PC-3 (cell line): Measurements from ENCODE around the gene COL25A1. TPM values are rescaled to one million over a fixed set of nuclear protein-coding genes. Genes with fewer than 3 reads are reported as not detected.

Experiments used
- ATAC-seq: fragments of 200-7000 bp; cut with Tn5 transposase; 2 replicates; pipeline ENCODE4 v1.9.1; 2020; ENCODE audit warnings: mild to moderate bottlenecking, moderate library complexity
- BruUV-seq: library from RNA; stranded (reverse); fragments of 400-500 nt; replicated peaks from 2 replicates; lab custom pipeline; 2021; lab: Mats Ljungman, UMichigan
- CTCF ChIA-PET: fragments of 300-600 bp; sonication (Branson Sonifier 250); formaldehyde crosslinking; loops from one replicate; lab custom pipeline; 2022; ENCODE audit warnings: antibody characterized with exemption; lab: Charles Lee
- POLR2A ChIA-PET: fragments of 300-600 bp; sonication (Branson Sonifier 250); formaldehyde crosslinking; loops from one replicate; lab custom pipeline; 2022; ENCODE audit warnings: antibody characterized with exemption; ENCODE audit not compliant: unreplicated experiment; lab: Charles Lee
- DNase-seq: peaks from one replicate; pipeline ENCODE4 v3.0.0-alpha.2; 2015
- H2AFZ ChIP-seq: fragments of 300-600 bp; sonication (generic); 2 replicates; pipeline ENCODE4 v1.6.0; 2016; ENCODE audit warnings: antibody characterized with exemption, low read length
- H3F3A ChIP-seq: fragments of 300-600 bp; sonication (generic); one replicate; pipeline ENCODE4 v1.6.0; 2017; ENCODE audit warnings: antibody characterized with exemption, low read length, control low read depth, mild to moderate bottlenecking; ENCODE audit not compliant: unreplicated experiment
- H3K27ac ChIP-seq: fragments of 300-600 bp; sonication (generic); 2 replicates; pipeline ENCODE4 v1.5.1; 2016; ENCODE audit warnings: mild to moderate bottlenecking, low read length
- H3K27me3 ChIP-seq: fragments of 300-600 bp; sonication (generic); 2 replicates; pipeline ENCODE4 v1.6.1; 2016; ENCODE audit warnings: low read length, mixed read lengths
- H3K36me3 ChIP-seq: fragments of 300-600 bp; sonication (generic); 2 replicates; pipeline ENCODE4 v1.6.1; 2016; ENCODE audit warnings: low read depth, mixed run types, low read length, mixed read lengths
- H3K4me1 ChIP-seq: fragments of 300-600 bp; sonication (generic); 2 replicates; pipeline ENCODE4 v1.5.1; 2016; ENCODE audit warnings: low read length; ENCODE audit not compliant: insufficient read depth
- H3K4me2 ChIP-seq: fragments of 300-600 bp; sonication (generic); 2 replicates; pipeline ENCODE4 v1.6.0; 2016; ENCODE audit warnings: low read length
- H3K4me3 ChIP-seq: fragments of 300-600 bp; sonication (generic); 2 replicates; pipeline ENCODE4 v1.5.1; 2016; ENCODE audit warnings: mild to moderate bottlenecking, low read length, mixed read lengths
- H3K79me2 ChIP-seq: fragments of 300-600 bp; sonication (generic); 2 replicates; pipeline ENCODE4 v1.6.1; 2017; ENCODE audit warnings: low read length, mixed read lengths
- H3K9ac ChIP-seq: fragments of 300-600 bp; sonication (generic); 2 replicates; pipeline ENCODE4 v1.6.0; 2016; ENCODE audit warnings: mild to moderate bottlenecking, low read length
- H3K9me2 ChIP-seq: fragments of 300-600 bp; sonication (generic); replicated peaks from 2 replicates; pipeline ENCODE4 v1.6.1; 2016; ENCODE audit warnings: mixed run types, low read length, mixed read lengths
- H3K9me3 ChIP-seq: fragments of 300-600 bp; sonication (generic); 2 replicates; pipeline ENCODE4 v1.6.1; 2016; ENCODE audit warnings: low read length, mixed read lengths
- H4K20me1 ChIP-seq: fragments of 300-600 bp; sonication (generic); 2 replicates; pipeline ENCODE4 v1.6.1; 2016; ENCODE audit warnings: low read length, mixed read lengths
- EZH2 ChIP-seq: fragments of 300-600 bp; sonication (generic); IDR thresholded peaks from one replicate; pipeline ENCODE4 v1.6.1; 2017; ENCODE audit warnings: antibody characterized with exemption, mild to moderate bottlenecking, low read length; ENCODE audit not compliant: unreplicated experiment
- EZH2phosphoT487 ChIP-seq: fragments of 300-600 bp; sonication (generic); IDR thresholded peaks from 2 replicates; pipeline ENCODE4 v1.6.1; 2018; ENCODE audit warnings: mild to moderate bottlenecking, antibody characterized with exemption, low read length, borderline replicate concordance
- intact Hi-C: fragments of 100-400 bp; cut with micrococcal nuclease; formaldehyde crosslinking; loops from 2 replicates; pipeline ENCODE4 v1.9.0; 2023
- total RNA-seq: library from RNA; depleted of rRNA; stranded (reverse); fragments of >200 nt; gene quantifications from 2 replicates; pipeline ENCODE4 v1.2.3, GENCODE V29; 2014
- TF ChIP-seq, protein P1 (sequence below): fragments of 300-600 bp; sonication (generic); conservative IDR thresholded peaks from 2 replicates; pipeline ENCODE4 v1.5.1; 2017; ENCODE audit warnings: antibody characterized with exemption, low read depth, mild to moderate bottlenecking, low read length

Gene COL25A1
- total RNA-seq, 1 experiment from 2014 or later = not detected

DNA sequence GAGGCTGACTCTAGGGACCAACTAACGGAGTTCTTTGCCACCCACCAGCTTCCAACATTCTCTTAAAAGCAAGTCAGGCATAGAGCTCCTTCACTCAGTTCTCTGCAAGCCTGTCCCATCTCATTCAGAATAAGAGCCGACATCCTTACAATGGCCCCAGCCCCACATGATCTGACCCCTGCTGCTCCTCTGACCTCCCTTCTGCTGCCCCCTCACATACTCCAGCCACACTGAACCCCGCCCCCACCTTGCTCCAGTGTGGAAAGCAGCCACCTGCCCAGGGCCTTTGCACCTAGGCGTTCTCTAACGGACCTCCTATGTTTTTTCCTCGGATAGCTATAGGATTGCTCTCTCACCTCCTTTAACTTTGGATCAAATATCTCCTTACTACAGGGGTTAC, 396.5 kb downstream of the COL25A1 start:
- ATAC-seq = no peak
- Histone ChIP-seq H3K9me3 (no peaks in the 10 kb centered on the region), H3K27ac (no peak overlapping the region), H3K4me3 (no peak overlapping the region), H4K20me1 (no peaks in the 10 kb centered on the region), H3K9ac (no peak overlapping the region), H3K9me2 (no peaks in the 10 kb centered on the region), H2AFZ (no peak overlapping the region), H3K27me3 (peaks cover 47% of the 10 kb centered on the region), H3K4me1 (no peaks in the 10 kb centered on the region), H3K36me3 (no peaks in the 10 kb centered on the region), H3K79me2 (no peaks in the 10 kb centered on the region), H3F3A (no peaks in the 10 kb centered on the region), H3K4me2 (no peak overlapping the region)
- intact Hi-C loops = no loop called here
- BruUV-seq = no TSS peak
- ChIA-PET CTCF (no interaction called here), POLR2A (no interaction called here)
- no peak for DNase-seq
- TF ChIP-seq EZH2phosphoT487 = no peak
- no peak for TF ChIP-seq EZH2
- TF ChIP-seq, protein P1, sequence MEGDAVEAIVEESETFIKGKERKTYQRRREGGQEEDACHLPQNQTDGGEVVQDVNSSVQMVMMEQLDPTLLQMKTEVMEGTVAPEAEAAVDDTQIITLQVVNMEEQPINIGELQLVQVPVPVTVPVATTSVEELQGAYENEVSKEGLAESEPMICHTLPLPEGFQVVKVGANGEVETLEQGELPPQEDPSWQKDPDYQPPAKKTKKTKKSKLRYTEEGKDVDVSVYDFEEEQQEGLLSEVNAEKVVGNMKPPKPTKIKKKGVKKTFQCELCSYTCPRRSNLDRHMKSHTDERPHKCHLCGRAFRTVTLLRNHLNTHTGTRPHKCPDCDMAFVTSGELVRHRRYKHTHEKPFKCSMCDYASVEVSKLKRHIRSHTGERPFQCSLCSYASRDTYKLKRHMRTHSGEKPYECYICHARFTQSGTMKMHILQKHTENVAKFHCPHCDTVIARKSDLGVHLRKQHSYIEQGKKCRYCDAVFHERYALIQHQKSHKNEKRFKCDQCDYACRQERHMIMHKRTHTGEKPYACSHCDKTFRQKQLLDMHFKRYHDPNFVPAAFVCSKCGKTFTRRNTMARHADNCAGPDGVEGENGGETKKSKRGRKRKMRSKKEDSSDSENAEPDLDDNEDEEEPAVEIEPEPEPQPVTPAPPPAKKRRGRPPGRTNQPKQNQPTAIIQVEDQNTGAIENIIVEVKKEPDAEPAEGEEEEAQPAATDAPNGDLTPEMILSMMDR = no peak

DNA sequence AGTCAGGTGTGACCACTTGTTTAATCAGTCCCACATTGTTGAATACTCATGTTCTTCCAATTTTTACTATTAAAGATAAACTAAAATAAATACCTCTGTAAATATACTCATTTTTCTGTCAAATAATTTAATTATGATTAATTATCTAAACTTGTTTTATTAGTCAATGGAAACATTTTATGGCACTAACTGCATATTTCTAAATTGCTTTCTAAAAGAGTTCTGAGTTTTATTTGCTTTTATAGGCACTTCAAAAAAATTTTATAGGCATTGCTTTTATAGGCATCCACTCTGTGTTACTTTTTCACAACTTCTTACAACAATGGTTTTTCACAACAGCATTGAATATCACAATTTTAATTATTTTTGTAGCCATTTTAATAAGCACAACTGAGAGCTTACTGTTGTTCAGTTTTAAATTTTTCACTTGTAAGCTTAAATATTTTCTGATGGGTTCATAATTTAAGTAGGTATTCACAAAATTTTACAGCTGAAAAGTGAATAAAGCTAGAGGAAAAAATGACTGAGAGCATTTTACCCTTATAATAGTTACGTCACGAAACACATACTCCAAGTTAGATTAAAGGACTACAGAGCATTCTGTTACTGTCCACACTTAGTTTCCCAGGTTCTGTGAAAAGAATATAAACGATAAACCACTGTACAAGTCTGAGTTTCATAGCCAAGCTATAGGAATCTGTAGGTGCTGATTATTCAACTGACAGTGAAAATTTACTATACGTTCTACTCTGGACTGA, 398.8 kb downstream of the COL25A1 start:
- ChIA-PET CTCF (no interaction called here), POLR2A (no interaction called here)
- Histone ChIP-seq H3K27ac (no peak overlapping the region), H2AFZ (no peak overlapping the region), H3K9me3 (no peaks in the 10 kb centered on the region), H3K9me2 (no peaks in the 10 kb centered on the region), H3K4me3 (no peak overlapping the region), H3K4me2 (no peak overlapping the region), H3F3A (no peaks in the 10 kb centered on the region), H4K20me1 (no peaks in the 10 kb centered on the region), H3K36me3 (no peaks in the 10 kb centered on the region), H3K9ac (no peak overlapping the region), H3K4me1 (no peaks in the 10 kb centered on the region), H3K27me3 (peaks cover 25% of the 10 kb centered on the region), H3K79me2 (no peaks in the 10 kb centered on the region)
- no peak for TF ChIP-seq EZH2
- TF ChIP-seq, protein P1 = no peak
- TF ChIP-seq EZH2phosphoT487 = no peak
- intact Hi-C loops = no loop called here
- DNase-seq = no peak
- no peak for ATAC-seq
- no TSS peak for BruUV-seq

GRCh38 chr4:108902769-108903168, 399.7 kb downstream of the COL25A1 start:
- Histone ChIP-seq H3K36me3 (no peaks in the 10 kb centered on the region), H3K27ac (no peak overlapping the region), H3K79me2 (no peaks in the 10 kb centered on the region), H3F3A (no peaks in the 10 kb centered on the region), H3K4me1 (no peaks in the 10 kb centered on the region), H3K4me2 (no peak overlapping the region), H3K4me3 (no peak overlapping the region), H4K20me1 (no peaks in the 10 kb centered on the region), H3K9me2 (no peaks in the 10 kb centered on the region), H2AFZ (no peak overlapping the region), H3K9ac (no peak overlapping the region), H3K27me3 (peaks cover 16% of the 10 kb centered on the region), H3K9me3 (no peaks in the 10 kb centered on the region)
- DNase-seq = no peak
- TF ChIP-seq EZH2phosphoT487 (no peak), EZH2 (no peak)
- TF ChIP-seq, protein P1 = no peak
- no peak for ATAC-seq
- BruUV-seq = no TSS peak
- ChIA-PET CTCF (no interaction called here), POLR2A (no interaction called here)
- intact Hi-C loops = no loop called here
